Activated T-helper 1 cell treated with anti-CD3 and anti-CD28 coated beads, Interleukin-2, amount 50 U/mL, for 16 hours (primary cell): ENCODE data around the gene RTN3.
"Not testable (repeated sequence)": the region's sequence is repeated elsewhere in the genome, so short reads cannot be mapped to it uniquely, and the experiment has no call there.

Experiments
- DNase-seq, 2 donors: peaks; one replicate each; pipeline ENCODE4 v3.0.0-alpha.2; 2020; ENCODE audit warnings: low read depth in 1 of 2, low spot score in 1 of 2

The RTN3 gene

GRCh38 chr11:63681321-63682065, at the start of gene RTN3:
Gene RTN3 (plus strand): TSS chr11:63681500. CDS start chr11:63681637, 137 bp downstream.
- peak; percentile 95 to 99 for DNase-seq

- peak; percentile 40 to 42 for DNase-seq
These were observed 45.4 kb upstream of the RTN3 start for GRCh38 chr11:63635762-63636465.

GRCh38 chr11:63638436-63638835, 42.9 kb upstream of the RTN3 start:
- DNase-seq, result not testable (repeated sequence)

GRCh38 chr11:63639199-63639832, 42.0 kb upstream of the RTN3 start:
- DNase-seq, result no peak

- no peak for DNase-seq
These were observed 39.6 kb upstream of the RTN3 start for GRCh38 chr11:63641727-63642126.

- DNase-seq, result no peak
These were observed 38.1 kb upstream of the RTN3 start for GRCh38 chr11:63643205-63643604.

- no peak for DNase-seq
These were observed 28.6 kb upstream of the RTN3 start for GRCh38 chr11:63652671-63653070.

GRCh38 chr11:63660972-63661371, 20.3 kb upstream of the RTN3 start:
- no peak for DNase-seq

GRCh38 chr11:63663809-63664208, 17.5 kb upstream of the RTN3 start:
- DNase-seq, result no peak

- DNase-seq, result no peak
These were observed 14.4 kb upstream of the RTN3 start for GRCh38 chr11:63666874-63667273.

- no peak for DNase-seq
These were observed 13.1 kb upstream of the RTN3 start for GRCh38 chr11:63667995-63668795.

- DNase-seq, result no peak
These were observed 11.2 kb upstream of the RTN3 start for GRCh38 chr11:63670096-63670432.

GRCh38 chr11:63670433-63671321, 10.6 kb upstream of the RTN3 start:
- DNase-seq, result peak in 1 of 2 donors; percentile 13

GRCh38 chr11:63671322-63672155, 9.8 kb upstream of the RTN3 start, which contains the start of gene ATL3:
Gene ATL3 (minus strand): TSS chr11:63671376. CDS start chr11:63671335, 41 bp downstream.
- peak; percentile 91 to 95 for DNase-seq

- DNase-seq, result no peak
These were observed 9.2 kb upstream of the RTN3 start for GRCh38 chr11:63672156-63672463.

- no peak for DNase-seq
These were observed 8.3 kb upstream of the RTN3 start for GRCh38 chr11:63672936-63673539.

- no peak for DNase-seq
These were observed 7.7 kb upstream of the RTN3 start for GRCh38 chr11:63673579-63673978.

GRCh38 chr11:63680834-63681320, 423 bp upstream of the RTN3 start:
- no peak for DNase-seq
